NOMO-1 treated with dmso at 0.1 percent for 144 hours (cell line): ENCODE measurements around the gene H6PD.

Source experiments
- DNase-seq: peaks from one replicate; lab custom pipeline; 2025; ENCODE audit not compliant: unreplicated experiment; lab: John Stamatoyannopoulos, UW

Gene H6PD

GRCh38 chr1:9204156-9204720 lies 30.3 kb upstream of the H6PD start:
- DNase-seq = no peak

GRCh38 chr1:9207086-9207485 lies 27.5 kb upstream of the H6PD start:
- DNase-seq = no peak

- DNase-seq = no peak
These were observed 26.9 kb upstream of the H6PD start for GRCh38 chr1:9207715-9208114.

GRCh38 chr1:9211291-9211811 lies 23.2 kb upstream of the H6PD start:
- DNase-seq = no peak

GRCh38 chr1:9212735-9213134 lies 21.8 kb upstream of the H6PD start:
- no peak for DNase-seq

- DNase-seq = no peak
These were observed 20.6 kb upstream of the H6PD start for GRCh38 chr1:9213956-9214355.

- no peak for DNase-seq
These were observed 15.7 kb upstream of the H6PD start for GRCh38 chr1:9218917-9219316.

GRCh38 chr1:9222846-9223625 lies 11.5 kb upstream of the H6PD start:
- DNase-seq = no peak

- no peak for DNase-seq
These were observed 9.7 kb upstream of the H6PD start for GRCh38 chr1:9224664-9225410.

- no peak for DNase-seq
These were observed 9.2 kb upstream of the H6PD start for GRCh38 chr1:9225411-9225785.

- peak; percentile 41 for DNase-seq
These were observed 6.0 kb upstream of the H6PD start for GRCh38 chr1:9228609-9229008.

GRCh38 chr1:9229549-9229948 lies 5.0 kb upstream of the H6PD start:
- no peak for DNase-seq

GRCh38 chr1:9230869-9231533 lies 3.6 kb upstream of the H6PD start:
- no peak for DNase-seq

GRCh38 chr1:9231648-9232332 lies 2.8 kb upstream of the H6PD start:
- no peak for DNase-seq

GRCh38 chr1:9233241-9233941 lies 1.2 kb upstream of the H6PD start:
- DNase-seq = peak; percentile 52

GRCh38 chr1:9233942-9234222 lies 692 bp upstream of the H6PD start:
- no peak for DNase-seq

GRCh38 chr1:9235096-9235459 lies 504 bp downstream of the H6PD start:
- no peak for DNase-seq

GRCh38 chr1:9235560-9235959 lies 986 bp downstream of the H6PD start:
- DNase-seq = no peak

- no peak for DNase-seq
These were observed 3.6 kb downstream of the H6PD start for GRCh38 chr1:9238134-9238533.

GRCh38 chr1:9238550-9238949 lies 4.0 kb downstream of the H6PD start:
- DNase-seq = peak; percentile 73
